HepG2 (cell line): ENCODE results near the gene C1QTNF1. TPM values are rescaled to one million over a fixed set of nuclear protein-coding genes. Genes with fewer than 3 reads are reported as not detected.

Experiments used
- ATAC-seq: fragments of 200-7000 bp; cut with Tn5 transposase; 3 replicates; pipeline ENCODE4 v1.9.1; 2020; ENCODE audit warnings: mild to moderate bottlenecking, moderate library complexity
- BruUV-seq: library from RNA; stranded (reverse); fragments of 400-500 nt; replicated peaks from 2 replicates; lab custom pipeline; 2021; lab: Mats Ljungman, UMichigan
- CTCF ChIA-PET: fragments of 300-600 bp; formaldehyde crosslinking; extraction: SDS; loops from one replicate; lab custom pipeline; 2021; ENCODE audit warnings: low total read pairs, inconsistent platforms, low intra/inter-chr PET ratio; lab: Yijun Ruan, JAX
- POLR2A ChIA-PET: fragments of 350-600 bp; sonication (Branson Sonifier 250); formaldehyde crosslinking; loops from one replicate; lab custom pipeline; 2020; ENCODE audit warnings: antibody characterized with exemption, inconsistent platforms; lab: Yijun Ruan, JAX
- DNase-seq: peaks from one replicate; pipeline ENCODE4 v3.0.0-alpha.2; 2015; ENCODE audit warnings: low spot score
- FAIRE-seq: peaks from 3 replicates; lab custom pipeline; 2011; peaks lifted over from hg19 to GRCh38; lab: Jason Lieb, UNC
- H2AFZ ChIP-seq: one replicate; pipeline ENCODE4 v1.6.1; 2011; ENCODE audit warnings: low read length, inconsistent platforms
- H3K27ac ChIP-seq: fragments of 300-600 bp; 3 replicates; pipeline ENCODE4 v1.8.0; 2011; ENCODE audit warnings: mixed run types, mild to moderate bottlenecking, mixed read lengths, low read length, inconsistent platforms; ENCODE audit not compliant: insufficient read depth; ENCODE audit errors: extremely low read length
- H3K27me3 ChIP-seq, 2 experiments: fragments of 200-600 bp in 1 of 2; 2 replicates in 1 of 2; 3 replicates in 1 of 2; pipeline versions ENCODE4 v1.6.0 to v1.8.0; 2011; ENCODE audit warnings: low read length in 2 of 2, mild to moderate bottlenecking in 2 of 2, moderate library complexity in 2 of 2, inconsistent platforms in 1 of 2; ENCODE audit not compliant: insufficient read depth in 2 of 2, control insufficient read depth in 1 of 2
- H3K36me3 ChIP-seq, 2 experiments: fragments of 200-600 bp in 1 of 2; replicated peaks in 1 of 2; 2 replicates in 1 of 2; 3 replicates in 1 of 2; pipeline versions ENCODE4 v1.5.1 to v1.8.0; 2011; ENCODE audit warnings: low read length in 2 of 2, inconsistent platforms in 1 of 2; ENCODE audit not compliant: insufficient read depth in 2 of 2, control insufficient read depth in 1 of 2
- H3K4me1 ChIP-seq: 2 replicates; pipeline ENCODE4 v1.5.1; 2012; ENCODE audit warnings: low read length, inconsistent platforms; ENCODE audit not compliant: insufficient read depth
- H3K4me2 ChIP-seq: 2 replicates; pipeline ENCODE4 v1.6.0; 2011; ENCODE audit warnings: low read depth, low read length, inconsistent platforms
- H3K4me3 ChIP-seq, 3 experiments: fragments of 200-600 bp in 1 of 3; sonication (generic), shearing (Covaris generic) in 1 of 3; replicated peaks in 1 of 3; 2 replicates each; pipeline ENCODE4 v1.5.1; 2011 to 2016; ENCODE audit warnings: low read length in 3 of 3, inconsistent platforms in 2 of 3, low read depth in 2 of 3, mild to moderate bottlenecking in 2 of 3, control low read depth in 1 of 3, mixed read lengths in 1 of 3; ENCODE audit not compliant: insufficient read depth in 1 of 3
- H3K79me2 ChIP-seq: one replicate; pipeline ENCODE4 v1.6.1; 2011; ENCODE audit warnings: low read length, inconsistent platforms; ENCODE audit not compliant: insufficient read depth
- H3K9ac ChIP-seq: 2 replicates; pipeline ENCODE4 v1.6.0; 2011; ENCODE audit warnings: mild to moderate bottlenecking, low read depth, low read length, inconsistent platforms; ENCODE audit not compliant: insufficient read depth
- H3K9me3 ChIP-seq: 2 replicates; pipeline ENCODE4 v1.5.1; 2012; ENCODE audit warnings: mild to moderate bottlenecking, low read length
- H4K20me1 ChIP-seq: 2 replicates; pipeline ENCODE4 v1.6.0; 2011; ENCODE audit warnings: inconsistent platforms, mild to moderate bottlenecking, low read length, moderate library complexity; ENCODE audit not compliant: insufficient read depth
- ARHGAP35 ChIP-seq: sonication (generic); formaldehyde crosslinking; IDR thresholded peaks from 2 replicates; pipeline ENCODE4 v1.9.0; 2022; ENCODE audit warnings: mild to moderate bottlenecking, inconsistent platforms, moderate library complexity, missing genetic modification reagents, borderline replicate concordance
- ATF1 ChIP-seq: IDR thresholded peaks from 2 replicates; pipeline ENCODE4 v1.6.1; 2016; ENCODE audit warnings: mild to moderate bottlenecking, control low read depth
- FLYWCH1 ChIP-seq: sonication (generic); formaldehyde crosslinking; IDR thresholded peaks from 2 replicates; pipeline ENCODE4 v1.8.1; 2023; ENCODE audit warnings: mild to moderate bottlenecking, missing genetic modification reagents
- KAT2B ChIP-seq: fragments of 150-350 bp; IDR thresholded peaks from 2 replicates; pipeline ENCODE4 v1.6.1; 2014; ENCODE audit warnings: low read depth, low read length, borderline replicate concordance
- KDM1A ChIP-seq: IDR thresholded peaks from 2 replicates; pipeline ENCODE4 v1.6.1; 2016; ENCODE audit warnings: missing compliant biosample characterization
- PCBP2 ChIP-seq: fragments of 200-400 bp; formaldehyde crosslinking; optimal IDR thresholded peaks from 2 replicates; pipeline ENCODE3; 2018; ENCODE audit warnings: low read length, low read depth; ENCODE audit not compliant: poor library complexity, severe bottlenecking
- SRSF1 ChIP-seq: fragments of 200-400 bp; formaldehyde crosslinking; optimal IDR thresholded peaks from 2 replicates; pipeline ENCODE3; 2017; ENCODE audit warnings: mild to moderate bottlenecking, low read depth, low read length, moderate library complexity
- SRSF9 ChIP-seq: fragments of 200-400 bp; formaldehyde crosslinking; IDR thresholded peaks from 2 replicates; pipeline ENCODE4 v1.6.1; 2018; ENCODE audit warnings: borderline replicate concordance, mild to moderate bottlenecking, low read depth, low read length; ENCODE audit not compliant: insufficient read depth, poor library complexity, severe bottlenecking
- XRCC5 ChIP-seq: fragments of 200-400 bp; formaldehyde crosslinking; optimal IDR thresholded peaks from 2 replicates; pipeline ENCODE3; 2017; ENCODE audit warnings: mild to moderate bottlenecking, low read length
- ZNF709 ChIP-seq: sonication (generic); formaldehyde crosslinking; IDR thresholded peaks from 2 replicates; pipeline ENCODE4 v1.5.0; 2020; ENCODE audit warnings: mild to moderate bottlenecking, missing genetic modification reagents
- WGBS: methylation state at CpG from one replicate; pipeline ENCODE4 v1.1.6; 2017; ENCODE audit warnings: low lambda C conversion rate; 5-methylcytosine and 5-hydroxymethylcytosine counted together
- in situ Hi-C: cut with HindIII; loops from 2 replicates; pipeline ENCODE4 v1.10.0; 2017; ENCODE audit warnings: low pct_unique_long_range_greater_than_20kb; ENCODE audit not compliant: extremely low pct_ligation_motif_present
- intact Hi-C: fragments of 100-400 bp; cut with micrococcal nuclease; formaldehyde crosslinking; loops from one replicate; pipeline ENCODE4 v1.10.0; 2022; ENCODE audit not compliant: unreplicated experiment
- polyA plus RNA-seq, 8 experiments: library from polyadenylated mRNA; depleted of rRNA in 3 of 8; stranded (reverse) in 7 of 8; unstranded in 1 of 8; fragments of >200 nt; fragmentation: Illumina TruSeq in 4 of 8; extraction: Trizol in 4 of 8; gene quantifications; 2 replicates each; pipeline versions ENCODE4 v1.2.1 to v1.2.3, GENCODE V29; 2011 to 2016; ENCODE audit warnings: low read depth in 4 of 8, missing spikeins in 1 of 8, mixed read lengths in 1 of 8; ENCODE audit not compliant: insufficient read depth in 1 of 8
- total RNA-seq, 5 experiments: library from RNA; depleted of rRNA; stranded (reverse); fragments of >200 nt; fragmentation: Illumina TruSeq; extraction: Trizol; gene quantifications; 2 replicates each; pipeline ENCODE4 v1.2.3, GENCODE V29; 2016; ENCODE audit warnings: low read depth in 1 of 5
- TF ChIP-seq, protein P1 (sequence below): sonication (generic); formaldehyde crosslinking; IDR thresholded peaks from 2 replicates; pipeline ENCODE4 v1.5.0; 2020; ENCODE audit warnings: missing genetic modification reagents
- TF ChIP-seq, protein P2 (sequence below): IDR thresholded peaks from 2 replicates; pipeline ENCODE4 v1.6.1; 2016; ENCODE audit warnings: low read depth, control low read depth
- TF ChIP-seq, protein P3 (sequence below): IDR thresholded peaks from 2 replicates; pipeline ENCODE4 v1.6.1; 2016; ENCODE audit warnings: missing compliant biosample characterization, missing genetic modification reagents, borderline replicate concordance
- TF ChIP-seq, protein P4 (sequence below): sonication (generic); formaldehyde crosslinking; IDR thresholded peaks from 2 replicates; pipeline ENCODE4 v1.4.0; 2020; ENCODE audit warnings: missing genetic modification reagents

The C1QTNF1 gene
- total and polyA plus RNA-seq, 2 of the 13 experiments (the other 11 are each of a cell fraction or from before 2014, with no cell fraction given) = 0.18 to 0.86 TPM

DNA sequence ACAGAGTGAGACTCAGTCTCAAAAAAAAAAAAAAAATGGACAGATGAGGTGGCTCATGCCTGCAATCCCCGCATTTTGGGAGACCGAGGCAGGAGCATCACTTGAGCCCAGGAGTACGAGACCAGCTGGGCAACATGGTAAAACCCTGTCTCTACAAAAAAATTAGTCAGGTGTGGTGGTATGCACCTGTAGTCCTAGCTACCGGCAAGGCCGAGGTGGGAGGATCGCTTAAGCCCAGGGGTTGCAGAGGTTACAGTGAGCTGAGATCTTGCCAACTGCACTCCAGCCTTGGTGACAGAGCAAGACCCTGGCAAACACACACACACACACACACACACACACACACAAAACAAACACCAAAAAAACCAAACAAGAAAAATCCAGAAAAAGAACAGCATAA, 43.0 kb downstream of the C1QTNF1 start (continued):
- TF ChIP-seq KAT2B = no peak
- TF ChIP-seq, protein P1, sequence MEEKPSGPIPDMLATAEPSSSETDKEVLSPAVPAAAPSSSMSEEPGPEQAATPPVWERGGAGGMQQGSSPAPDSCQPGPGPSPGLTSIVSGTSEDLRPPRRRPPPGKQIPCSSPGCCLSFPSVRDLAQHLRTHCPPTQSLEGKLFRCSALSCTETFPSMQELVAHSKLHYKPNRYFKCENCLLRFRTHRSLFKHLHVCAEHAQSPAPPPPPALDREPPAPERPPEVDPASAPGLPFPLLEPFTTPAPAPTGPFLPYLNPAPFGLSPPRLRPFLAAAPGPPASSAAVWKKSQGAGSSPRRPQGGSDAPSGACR (CRISPR knock-in tag) = no peak
- TF ChIP-seq PCBP2 = no peak

DNA sequence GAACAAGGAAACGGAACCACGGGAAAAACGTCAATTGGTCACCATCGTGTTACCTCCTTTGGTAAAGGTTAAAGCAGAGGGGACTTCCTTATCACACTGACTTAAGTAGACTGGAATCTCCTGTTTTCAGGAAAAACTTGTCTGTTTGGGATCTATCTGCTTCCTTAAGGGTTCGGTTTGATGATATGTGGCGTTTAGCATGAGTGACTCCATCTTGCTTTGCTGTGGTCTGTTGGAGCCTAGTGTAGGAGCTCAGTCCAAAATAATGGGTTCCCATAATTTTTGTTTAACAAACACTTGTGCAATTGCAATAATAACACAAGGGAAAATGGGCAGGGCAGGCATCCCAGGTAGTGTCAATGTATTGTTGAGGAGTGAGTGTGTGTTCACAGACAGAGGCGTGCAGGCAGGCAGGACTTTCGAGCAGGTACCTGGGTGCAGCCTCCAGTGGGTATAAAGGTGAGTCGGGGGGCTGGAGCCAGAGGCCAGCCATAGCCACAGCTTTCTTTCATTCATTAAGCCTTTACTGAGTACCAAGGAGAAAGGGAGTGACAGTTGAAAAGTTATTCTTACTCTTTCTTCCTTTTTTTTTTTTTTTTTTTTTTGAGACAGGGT, 46.4 kb downstream of the C1QTNF1 start:
- intact Hi-C loops = no loop called here
- POLR2A ChIA-PET = no interaction called here
- H3K9me3 ChIP-seq = no peaks in the 10 kb centered on the region
- H3K4me1 ChIP-seq = peaks cover 27% of the 10 kb centered on the region
- H3K36me3 ChIP-seq = no peaks in the 10 kb centered on the region
- CTCF ChIA-PET = no interaction called here
- H3K27me3 ChIP-seq = peaks cover 0 to 36% of the 10 kb centered on the region in 2 experiments; a peak in 3 of 5 replicates
- no peak overlapping the region for H2AFZ ChIP-seq
- 55% methylated on average over 9 of the region's 9 CpGs for WGBS
- no peaks in the 10 kb centered on the region for H4K20me1 ChIP-seq
- H3K79me2 ChIP-seq = peaks cover 2% of the 10 kb centered on the region
- DNase-seq = no peak
- no peak for ATAC-seq
- H3K9ac ChIP-seq = no peak overlapping the region
- H3K4me2 ChIP-seq = no peak overlapping the region
- no peak for FAIRE-seq
- no peak overlapping the region for H3K27ac ChIP-seq
- in situ Hi-C loops = no loop called here
- H3K4me3 ChIP-seq = no peak overlapping the region
- BruUV-seq = no TSS peak
- TF ChIP-seq, protein P2, sequence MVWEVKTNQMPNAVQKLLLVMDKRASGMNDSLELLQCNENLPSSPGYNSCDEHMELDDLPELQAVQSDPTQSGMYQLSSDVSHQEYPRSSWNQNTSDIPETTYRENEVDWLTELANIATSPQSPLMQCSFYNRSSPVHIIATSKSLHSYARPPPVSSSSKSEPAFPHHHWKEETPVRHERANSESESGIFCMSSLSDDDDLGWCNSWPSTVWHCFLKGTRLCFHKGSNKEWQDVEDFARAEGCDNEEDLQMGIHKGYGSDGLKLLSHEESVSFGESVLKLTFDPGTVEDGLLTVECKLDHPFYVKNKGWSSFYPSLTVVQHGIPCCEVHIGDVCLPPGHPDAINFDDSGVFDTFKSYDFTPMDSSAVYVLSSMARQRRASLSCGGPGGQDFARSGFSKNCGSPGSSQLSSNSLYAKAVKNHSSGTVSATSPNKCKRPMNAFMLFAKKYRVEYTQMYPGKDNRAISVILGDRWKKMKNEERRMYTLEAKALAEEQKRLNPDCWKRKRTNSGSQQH (CRISPR knock-in tag) = no peak
- no peak for TF ChIP-seq ARHGAP35
- no peak for TF ChIP-seq SRSF9
- TF ChIP-seq XRCC5 = no peak
- TF ChIP-seq, protein P3, sequence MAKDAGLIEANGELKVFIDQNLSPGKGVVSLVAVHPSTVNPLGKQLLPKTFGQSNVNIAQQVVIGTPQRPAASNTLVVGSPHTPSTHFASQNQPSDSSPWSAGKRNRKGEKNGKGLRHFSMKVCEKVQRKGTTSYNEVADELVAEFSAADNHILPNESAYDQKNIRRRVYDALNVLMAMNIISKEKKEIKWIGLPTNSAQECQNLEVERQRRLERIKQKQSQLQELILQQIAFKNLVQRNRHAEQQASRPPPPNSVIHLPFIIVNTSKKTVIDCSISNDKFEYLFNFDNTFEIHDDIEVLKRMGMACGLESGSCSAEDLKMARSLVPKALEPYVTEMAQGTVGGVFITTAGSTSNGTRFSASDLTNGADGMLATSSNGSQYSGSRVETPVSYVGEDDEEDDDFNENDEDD (CRISPR knock-in tag) = no peak
- no peak for TF ChIP-seq ZNF709 (CRISPR knock-in tag)
- no peak for TF ChIP-seq ATF1
- TF ChIP-seq, protein P4, sequence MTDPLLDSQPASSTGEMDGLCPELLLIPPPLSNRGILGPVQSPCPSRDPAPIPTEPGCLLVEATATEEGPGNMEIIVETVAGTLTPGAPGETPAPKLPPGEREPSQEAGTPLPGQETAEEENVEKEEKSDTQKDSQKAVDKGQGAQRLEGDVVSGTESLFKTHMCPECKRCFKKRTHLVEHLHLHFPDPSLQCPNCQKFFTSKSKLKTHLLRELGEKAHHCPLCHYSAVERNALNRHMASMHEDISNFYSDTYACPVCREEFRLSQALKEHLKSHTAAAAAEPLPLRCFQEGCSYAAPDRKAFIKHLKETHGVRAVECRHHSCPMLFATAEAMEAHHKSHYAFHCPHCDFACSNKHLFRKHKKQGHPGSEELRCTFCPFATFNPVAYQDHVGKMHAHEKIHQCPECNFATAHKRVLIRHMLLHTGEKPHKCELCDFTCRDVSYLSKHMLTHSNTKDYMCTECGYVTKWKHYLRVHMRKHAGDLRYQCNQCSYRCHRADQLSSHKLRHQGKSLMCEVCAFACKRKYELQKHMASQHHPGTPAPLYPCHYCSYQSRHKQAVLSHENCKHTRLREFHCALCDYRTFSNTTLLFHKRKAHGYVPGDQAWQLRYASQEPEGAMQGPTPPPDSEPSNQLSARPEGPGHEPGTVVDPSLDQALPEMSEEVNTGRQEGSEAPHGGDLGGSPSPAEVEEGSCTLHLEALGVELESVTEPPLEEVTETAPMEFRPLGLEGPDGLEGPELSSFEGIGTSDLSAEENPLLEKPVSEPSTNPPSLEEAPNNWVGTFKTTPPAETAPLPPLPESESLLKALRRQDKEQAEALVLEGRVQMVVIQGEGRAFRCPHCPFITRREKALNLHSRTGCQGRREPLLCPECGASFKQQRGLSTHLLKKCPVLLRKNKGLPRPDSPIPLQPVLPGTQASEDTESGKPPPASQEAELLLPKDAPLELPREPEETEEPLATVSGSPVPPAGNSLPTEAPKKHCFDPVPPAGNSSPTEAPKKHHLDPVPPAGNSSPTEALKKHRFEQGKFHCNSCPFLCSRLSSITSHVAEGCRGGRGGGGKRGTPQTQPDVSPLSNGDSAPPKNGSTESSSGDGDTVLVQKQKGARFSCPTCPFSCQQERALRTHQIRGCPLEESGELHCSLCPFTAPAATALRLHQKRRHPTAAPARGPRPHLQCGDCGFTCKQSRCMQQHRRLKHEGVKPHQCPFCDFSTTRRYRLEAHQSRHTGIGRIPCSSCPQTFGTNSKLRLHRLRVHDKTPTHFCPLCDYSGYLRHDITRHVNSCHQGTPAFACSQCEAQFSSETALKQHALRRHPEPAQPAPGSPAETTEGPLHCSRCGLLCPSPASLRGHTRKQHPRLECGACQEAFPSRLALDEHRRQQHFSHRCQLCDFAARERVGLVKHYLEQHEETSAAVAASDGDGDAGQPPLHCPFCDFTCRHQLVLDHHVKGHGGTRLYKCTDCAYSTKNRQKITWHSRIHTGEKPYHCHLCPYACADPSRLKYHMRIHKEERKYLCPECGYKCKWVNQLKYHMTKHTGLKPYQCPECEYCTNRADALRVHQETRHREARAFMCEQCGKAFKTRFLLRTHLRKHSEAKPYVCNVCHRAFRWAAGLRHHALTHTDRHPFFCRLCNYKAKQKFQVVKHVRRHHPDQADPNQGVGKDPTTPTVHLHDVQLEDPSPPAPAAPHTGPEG = no peak
- TF ChIP-seq SRSF1 = no peak
- no peak for TF ChIP-seq KDM1A (CRISPR knock-in tag)
- TF ChIP-seq FLYWCH1 = no peak
